SK-N-SH treated with all-trans-retinoic acid at 6 μM for 48 hours (cell line): Measurements from ENCODE around the gene SMIM5.

Experiments
- CSRNP3 ChIP-seq: fragments of 250-450 bp; sonication (Bioruptor Pico); IDR thresholded peaks from 2 replicates; pipeline ENCODE4 v1.5.1; 2021; ENCODE audit warnings: mild to moderate bottlenecking, moderate library complexity
- PATZ1 ChIP-seq: fragments of 250-450 bp; sonication (Bioruptor Pico); IDR thresholded peaks from 2 replicates; pipeline ENCODE4 v1.8.0; 2020; ENCODE audit warnings: mild to moderate bottlenecking, moderate library complexity, borderline replicate concordance
- TSHZ2 ChIP-seq: fragments of 250-450 bp; sonication (Bioruptor Pico); IDR thresholded peaks from 2 replicates; pipeline ENCODE4 v1.5.0; 2020; ENCODE audit warnings: mild to moderate bottlenecking, moderate library complexity

- no peak for TF ChIP-seq PATZ1 (CRISPR knock-in tag)
- no peak for TF ChIP-seq TSHZ2 (CRISPR knock-in tag)
- TF ChIP-seq CSRNP3 (CRISPR knock-in tag), result no peak
Measured at GRCh38 chr17:75621489-75621888, 11.7 kb upstream of the SMIM5 start.
